GM19463 (cell line): ENCODE measurements around the gene SNRPD3.
"Not testable (repeated sequence)": the region's sequence is repeated elsewhere in the genome, so short reads cannot be mapped to it uniquely, and the experiment has no call there.

ENCODE experiments used
- ATAC-seq: cut with Tn5 transposase; IDR thresholded peaks from one replicate; pipeline ENCODE4 v1.9.1; 2021; ENCODE audit warnings: mild to moderate bottlenecking, moderate library complexity; ENCODE audit not compliant: unreplicated experiment

The SNRPD3 gene

DNA sequence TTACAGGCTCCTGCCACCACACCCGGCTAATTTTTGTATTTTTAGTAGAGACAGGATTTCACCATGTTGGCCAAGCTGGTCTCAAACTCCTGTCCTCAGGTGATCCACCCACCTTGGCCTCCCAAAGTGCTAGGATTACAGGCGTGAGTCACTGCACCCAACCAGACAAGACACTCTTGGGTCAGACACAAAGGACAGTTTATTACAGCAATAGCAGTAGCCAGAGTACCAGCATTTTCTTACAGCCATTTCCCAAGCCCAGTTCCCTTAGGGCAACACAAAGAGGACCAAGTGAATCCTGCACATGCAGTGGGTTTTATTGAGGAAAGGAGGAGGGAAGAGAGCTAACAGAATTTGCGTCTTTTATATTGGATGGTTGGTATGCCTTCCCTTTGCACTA is 24.8 kb upstream of the SNRPD3 start:
- ATAC-seq, result not testable (repeated sequence)

DNA sequence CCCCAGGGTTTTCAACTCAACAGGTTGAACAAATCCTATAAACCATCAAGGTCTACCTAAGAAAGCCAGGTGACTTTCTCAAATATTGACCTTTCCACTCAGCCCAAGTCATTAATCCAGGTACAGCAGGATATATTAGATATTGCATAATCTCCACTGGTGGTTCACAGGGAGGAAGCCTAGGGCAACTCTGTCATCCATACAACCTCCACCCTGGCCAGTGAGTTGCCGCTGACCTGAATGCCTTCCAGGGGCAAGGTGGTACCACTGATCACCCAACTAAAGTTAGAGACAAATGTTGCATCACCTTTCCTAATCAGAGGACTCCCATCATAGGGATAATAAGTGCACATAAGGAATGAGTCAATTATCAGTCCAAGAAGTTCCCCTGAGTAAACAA is 23.7 kb upstream of the SNRPD3 start:
- ATAC-seq, result no peak

DNA sequence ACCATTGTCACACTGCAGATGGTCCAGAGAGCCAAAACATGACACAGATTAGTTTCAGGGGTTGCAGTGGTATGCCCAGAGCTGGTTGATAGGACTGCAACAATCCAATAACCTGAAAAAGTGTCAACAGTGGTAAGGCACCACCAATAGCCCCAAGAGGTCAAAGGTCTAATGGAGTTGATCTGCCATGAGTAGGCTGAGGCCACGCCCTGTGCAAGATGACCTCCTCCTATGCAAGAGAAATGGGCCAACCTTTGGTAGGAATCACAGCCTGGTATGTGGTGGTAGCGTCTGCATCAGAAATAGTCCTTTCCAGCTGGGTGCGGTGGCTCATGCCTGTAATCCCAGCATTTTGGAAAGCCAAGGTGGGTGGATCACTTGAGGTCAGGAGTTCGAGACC is 20.5 kb upstream of the SNRPD3 start:
- ATAC-seq, result no peak

DNA sequence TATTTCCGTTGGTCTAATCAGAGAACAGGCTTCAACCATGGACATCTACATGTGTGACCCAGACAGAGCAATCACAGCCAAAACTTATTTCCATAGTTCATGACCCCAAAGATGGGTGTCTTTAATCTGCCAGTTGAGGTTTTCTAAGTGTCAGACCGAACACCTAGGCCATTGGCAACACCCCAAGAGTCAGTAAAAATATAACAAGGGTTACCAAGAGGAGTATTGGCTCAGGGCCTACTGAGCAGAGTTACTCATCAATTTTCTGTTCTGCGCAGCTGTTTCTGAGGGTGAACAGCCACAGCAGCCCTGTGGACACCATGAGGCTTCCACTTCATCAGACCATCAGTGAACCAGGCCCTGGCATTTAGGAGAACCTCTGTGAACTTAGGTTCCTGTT is 19.7 kb upstream of the SNRPD3 start:
- ATAC-seq, result no peak

DNA sequence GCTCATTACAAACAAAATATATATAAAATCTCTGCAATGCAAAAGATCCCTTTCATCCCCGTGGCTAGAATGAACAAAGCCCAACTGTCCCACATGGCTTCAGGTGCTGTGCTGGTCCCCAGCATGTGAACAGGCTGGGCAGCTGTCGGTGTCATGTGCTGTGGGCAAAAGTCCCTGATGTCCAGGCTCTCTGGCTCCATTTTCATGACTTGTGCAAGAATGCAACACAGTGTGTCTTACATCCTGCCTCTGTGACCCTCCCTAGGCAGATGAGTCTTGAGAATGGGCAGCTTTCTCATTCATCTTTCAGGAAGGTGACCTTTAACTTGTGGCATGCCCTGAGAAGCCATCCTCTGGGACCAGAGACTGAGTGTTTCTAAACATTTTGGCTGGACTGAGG is 15.3 kb upstream of the SNRPD3 start:
- ATAC-seq, result no peak

DNA sequence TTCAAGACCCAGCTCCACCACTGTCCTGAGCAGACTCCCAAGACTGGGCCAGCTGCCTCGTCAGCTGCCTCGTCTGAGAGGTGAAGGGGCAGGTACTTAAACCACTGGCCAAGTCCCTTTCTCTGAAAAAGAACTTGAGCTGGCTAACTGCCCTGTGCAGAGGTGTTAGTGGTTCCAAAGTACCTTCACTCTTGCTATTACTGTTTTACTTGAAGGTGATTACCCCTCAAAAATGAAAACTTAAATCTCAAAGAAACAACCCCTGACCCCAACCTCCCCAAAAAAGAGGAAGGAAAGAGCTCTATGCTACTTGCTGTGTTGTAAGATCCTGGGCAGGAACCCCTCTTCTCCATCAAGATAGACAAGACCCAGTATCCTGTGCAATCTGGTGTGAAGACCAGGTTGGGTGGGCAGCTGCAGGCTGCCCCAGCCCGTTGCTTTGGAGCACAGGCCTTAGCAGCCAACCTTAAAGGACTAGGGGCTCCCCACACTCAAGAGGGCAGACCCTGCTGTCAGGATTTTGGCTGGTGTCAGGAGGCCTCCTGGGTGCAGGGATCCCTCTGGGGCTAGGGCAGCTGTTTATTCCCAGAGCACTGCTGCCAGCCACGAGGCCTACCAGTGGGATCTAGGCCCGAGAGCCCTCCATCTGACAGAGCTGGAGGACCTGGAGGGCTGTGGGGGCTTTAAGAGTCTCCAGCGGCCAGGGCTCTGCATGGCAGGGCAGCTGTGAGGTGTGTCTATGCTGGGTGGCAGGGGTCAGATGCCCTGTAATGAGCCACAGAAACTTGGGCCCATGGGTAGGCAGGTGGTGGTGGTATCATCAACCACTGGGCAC is 13.9 kb upstream of the SNRPD3 start:
- no peak for ATAC-seq

DNA sequence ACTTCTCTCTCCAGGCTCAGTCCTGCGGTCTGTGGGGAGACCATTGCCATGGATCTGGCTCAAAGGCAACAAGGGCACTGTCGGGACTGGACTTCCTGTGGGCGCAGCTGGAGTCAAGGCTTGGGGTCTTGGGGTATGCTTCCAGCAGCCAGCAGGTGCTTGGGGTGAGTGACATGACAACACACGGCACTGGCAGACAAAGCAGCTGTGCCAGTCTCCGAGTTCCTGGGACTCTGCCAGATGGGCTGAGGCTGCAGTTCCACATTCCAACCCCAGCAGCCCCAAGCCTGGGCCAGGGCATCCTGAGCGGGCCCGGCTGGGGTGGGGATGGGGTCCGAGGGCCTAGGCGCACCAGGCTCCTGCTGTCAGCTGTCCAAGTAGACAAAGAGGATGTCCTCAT is 13.2 kb upstream of the SNRPD3 start:
- no peak for ATAC-seq

DNA sequence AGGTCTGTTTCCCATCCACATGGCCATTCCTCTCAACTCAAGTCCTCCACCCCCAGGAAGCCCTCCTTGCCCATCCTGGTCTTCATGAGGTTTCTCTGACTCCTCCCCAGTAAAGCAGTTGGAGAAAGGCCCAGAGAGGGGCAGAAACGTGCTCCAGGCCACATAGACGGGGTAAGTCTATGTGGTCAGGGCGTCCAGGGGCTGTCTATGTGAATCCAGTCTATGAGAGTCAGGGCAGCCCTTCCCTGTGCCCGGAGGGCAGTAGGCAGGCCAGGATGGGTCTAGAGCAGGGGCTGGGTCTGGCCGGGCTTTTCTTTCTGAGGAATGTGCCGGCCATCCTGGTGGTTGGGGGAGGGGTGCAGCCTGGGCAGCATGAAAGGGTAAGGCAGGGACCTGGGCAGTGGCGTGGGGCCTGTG is 12.6 kb upstream of the SNRPD3 start:
- ATAC-seq, result no peak

DNA sequence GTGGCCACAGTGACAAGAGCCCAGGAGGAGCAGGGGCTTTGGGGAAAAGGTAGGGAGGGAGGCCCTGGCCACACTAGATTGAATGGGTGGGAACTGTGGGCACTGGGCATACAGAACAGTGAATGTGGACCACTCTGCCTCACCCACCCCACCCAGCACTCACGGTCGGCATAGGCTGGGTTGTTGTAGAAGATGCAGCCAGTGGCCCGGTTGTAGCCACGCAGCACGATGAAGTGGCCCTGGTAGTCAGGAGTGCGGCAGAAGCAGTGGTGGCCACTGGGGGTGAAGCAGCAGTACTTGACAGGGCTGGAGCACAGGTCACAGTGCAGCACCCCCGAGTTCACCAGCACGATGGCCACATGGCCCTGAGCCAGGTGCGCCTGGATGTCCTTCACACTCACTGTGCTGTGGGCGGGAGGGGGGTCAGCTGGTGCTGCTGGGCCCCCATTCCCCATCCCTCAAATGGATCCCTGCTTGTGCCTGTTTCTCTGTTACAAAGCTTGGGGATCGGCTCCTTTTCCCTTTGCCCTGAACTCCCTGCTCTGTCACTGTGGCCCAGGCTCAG is 12.0 kb upstream of the SNRPD3 start:
- ATAC-seq, result no peak

DNA sequence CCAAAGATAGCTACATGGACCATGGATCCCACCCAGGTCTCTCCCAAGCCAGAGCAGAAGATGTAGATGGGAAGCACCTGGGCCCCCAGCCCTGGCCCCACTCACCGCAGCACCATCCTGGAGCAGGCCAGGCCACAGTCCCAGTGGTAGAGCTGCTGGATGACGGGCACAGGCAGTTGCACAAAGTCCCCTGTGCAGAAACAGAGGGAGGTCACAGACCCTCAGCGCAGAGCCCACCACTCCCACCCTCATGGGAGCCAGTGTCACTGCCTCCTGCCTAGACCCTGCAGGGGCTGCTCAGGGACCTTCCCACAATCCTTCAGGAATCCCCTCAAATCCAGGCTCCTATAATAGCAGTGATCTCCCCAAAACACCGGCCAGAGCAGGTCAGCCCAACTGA is 7.0 kb upstream of the SNRPD3 start:
- no peak for ATAC-seq

DNA sequence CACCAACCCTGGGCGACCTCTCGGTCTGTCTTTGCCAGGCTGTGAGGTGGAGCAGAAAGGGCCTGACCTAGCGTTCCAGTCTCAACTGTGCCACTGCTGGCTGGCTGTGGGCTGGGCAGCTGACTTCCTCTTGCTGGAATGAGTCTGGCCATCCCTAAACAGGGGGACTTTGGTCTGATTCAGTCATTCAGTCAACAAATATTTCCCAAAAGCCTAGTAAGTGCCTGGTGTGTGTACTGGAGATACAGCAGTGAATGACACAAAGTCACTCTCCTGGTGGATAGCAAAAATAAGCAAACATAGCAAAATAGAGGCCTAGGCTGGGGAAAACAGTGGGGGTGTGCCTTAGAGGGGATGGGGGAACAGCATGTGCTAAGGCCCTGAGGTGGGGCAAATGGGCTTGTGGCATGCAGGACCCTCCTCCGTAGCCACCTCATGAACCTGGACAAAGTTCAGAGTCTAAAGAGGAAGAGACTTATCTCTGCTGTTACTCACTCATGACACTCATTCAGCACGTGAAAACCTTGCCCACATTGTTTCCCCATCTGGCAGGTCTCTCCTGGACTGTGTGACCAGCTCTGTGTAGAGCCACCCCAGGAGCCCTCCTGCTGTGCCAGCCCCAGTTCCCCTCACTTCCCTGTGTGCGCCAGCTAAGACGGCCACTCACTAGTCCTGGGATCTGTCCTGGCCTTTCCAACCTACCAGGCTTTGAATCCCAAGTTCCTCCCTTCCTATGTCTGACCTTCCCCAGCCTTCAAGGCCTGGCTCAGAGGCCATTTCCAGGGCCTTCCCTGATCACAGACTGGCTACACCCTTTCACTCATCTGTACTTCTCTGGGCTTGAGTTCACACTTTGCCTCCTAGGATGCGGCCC is 5.5 kb upstream of the SNRPD3 start:
- ATAC-seq, result no peak

DNA sequence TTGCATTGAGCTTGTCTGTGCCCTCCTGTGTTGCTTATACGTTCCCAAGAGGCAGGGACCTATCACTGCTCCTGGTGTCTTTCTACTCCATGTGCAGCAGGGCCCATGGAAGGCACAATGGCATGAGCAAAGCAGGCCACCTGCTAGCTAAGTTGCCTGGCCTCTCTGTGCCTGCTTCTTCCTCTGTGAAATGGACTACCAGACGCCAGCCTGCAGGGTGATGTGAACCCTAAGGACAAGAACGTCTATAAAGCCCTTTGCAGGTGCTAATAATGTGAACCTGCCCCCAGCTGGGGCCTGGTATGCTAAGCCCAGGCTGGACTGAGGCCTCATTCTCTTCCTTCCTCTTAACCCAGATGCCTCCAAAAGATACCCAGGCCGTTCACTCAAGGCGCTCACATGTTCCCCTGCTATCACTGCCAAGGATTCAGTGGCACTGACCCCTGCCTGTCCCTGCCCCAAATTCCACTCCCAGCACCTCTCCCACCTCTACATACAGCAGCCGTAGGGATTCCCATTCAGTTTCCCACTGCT is 4.8 kb upstream of the SNRPD3 start:
- no peak for ATAC-seq

DNA sequence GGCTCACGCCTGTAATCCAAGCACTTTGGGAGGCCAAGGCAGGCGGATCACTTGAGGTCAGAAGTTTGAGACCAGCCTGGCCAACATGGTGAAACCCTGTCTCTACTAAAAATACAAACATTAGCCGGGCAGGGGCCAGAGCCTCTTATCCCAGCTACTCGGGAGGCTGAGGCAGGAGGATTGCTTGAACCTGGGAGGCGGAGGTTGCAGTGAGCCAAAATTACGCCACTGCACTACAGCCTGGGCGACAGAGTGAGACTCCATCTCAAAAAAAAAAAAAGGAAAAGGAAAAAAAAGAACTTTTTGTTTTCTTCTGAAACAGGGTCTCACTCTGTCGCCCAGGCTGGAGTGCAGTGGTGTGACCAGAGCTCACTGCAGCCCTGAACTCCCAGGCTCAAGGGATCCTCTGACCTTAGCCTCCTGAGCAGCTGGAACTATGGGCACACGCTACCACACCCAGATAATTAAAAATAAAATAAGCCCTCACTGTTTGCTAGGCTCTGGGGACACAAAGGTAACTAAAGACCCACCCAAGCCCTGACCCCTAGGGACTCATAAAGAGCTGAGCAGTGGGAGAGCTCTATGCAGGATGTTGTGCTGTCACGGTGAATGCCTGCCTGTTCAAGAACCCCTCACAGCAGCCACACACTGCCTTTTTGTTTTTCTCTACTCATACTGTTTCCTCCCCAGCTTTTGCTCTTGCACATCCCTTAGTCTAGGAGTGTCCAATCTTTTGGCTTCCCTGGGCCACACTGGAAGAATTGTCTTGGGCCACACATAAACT is 3.1 kb upstream of the SNRPD3 start:
- ATAC-seq, result not testable (repeated sequence)

DNA sequence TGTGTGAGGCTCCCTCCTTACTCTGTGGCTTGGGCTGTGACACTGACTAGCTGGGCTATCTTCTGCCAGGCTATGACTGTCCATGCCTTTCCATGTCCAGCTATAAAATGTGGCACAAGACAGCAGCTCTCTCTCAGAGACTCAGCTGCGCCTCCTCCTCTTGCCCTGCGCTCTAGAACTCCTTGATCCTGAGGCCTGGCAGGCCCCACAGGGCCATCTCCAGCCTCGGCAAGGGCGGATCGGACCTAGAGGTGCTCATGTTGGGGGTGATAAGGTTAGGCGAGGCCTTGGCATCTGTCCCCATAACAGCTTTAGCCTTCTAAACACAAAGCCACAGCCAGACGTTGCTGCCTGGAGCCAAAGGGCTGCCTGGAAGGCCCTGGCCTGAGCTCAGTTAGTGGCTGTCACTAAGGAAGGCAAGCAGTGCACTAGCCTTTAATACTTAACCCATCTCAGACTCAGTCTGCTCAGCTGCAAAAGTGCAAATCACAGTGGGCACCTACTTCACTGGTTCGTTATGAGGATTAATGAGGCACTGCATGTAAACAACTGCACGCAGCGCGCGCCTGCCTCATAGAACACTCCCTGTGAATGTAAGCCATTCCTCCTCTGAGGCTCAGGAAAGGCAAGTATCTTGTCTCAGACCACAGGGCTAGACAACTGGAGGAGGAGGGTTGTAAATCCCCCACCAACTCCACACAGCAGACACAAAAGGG is 2.0 kb upstream of the SNRPD3 start:
- no peak for ATAC-seq

DNA sequence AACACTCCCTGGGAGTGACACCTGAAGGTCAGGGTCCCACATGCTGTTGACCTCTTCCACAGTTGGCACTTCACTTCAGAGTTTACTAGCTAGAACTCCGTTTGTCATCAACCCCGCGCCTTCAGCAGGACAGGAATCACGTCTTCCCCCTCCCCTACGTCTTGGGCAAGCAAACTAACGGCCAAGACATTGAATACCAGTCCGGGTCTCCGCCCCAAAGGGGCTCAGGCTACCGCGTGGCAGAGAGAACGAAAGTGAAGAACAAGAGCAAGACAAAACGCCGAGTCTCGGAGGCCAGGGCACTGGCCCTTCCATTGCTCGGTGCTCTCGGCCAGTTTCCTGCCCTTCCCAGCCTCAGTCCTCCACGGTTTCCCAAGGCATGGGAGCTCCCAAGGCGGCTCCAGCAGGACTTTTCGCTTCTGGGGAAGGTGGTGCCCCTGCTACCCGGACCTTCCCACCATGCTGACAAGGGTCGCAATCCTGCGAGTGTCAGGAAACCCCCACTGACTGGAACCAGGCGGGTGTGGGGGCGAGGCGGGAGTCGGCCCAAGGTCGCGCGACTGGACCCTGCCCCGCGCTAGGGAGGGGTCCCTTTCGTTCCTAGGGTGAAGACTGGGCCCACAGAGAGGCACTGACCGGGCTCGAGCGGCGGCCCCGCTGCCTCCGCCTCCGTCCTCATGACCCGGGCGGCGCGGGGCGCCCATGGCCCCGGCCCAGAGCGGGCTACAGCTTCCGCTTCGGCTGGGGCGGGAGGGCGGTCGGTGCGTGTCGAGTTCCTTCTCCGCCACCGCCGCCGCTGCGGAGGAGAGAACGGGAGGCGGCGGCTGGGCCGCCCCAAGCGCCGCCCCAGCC is 1.3 kb upstream of the SNRPD3 start, which contains the start of gene GUCD1:
TSS of gene GUCD1 (minus strand) at position 826 of the 852 bp plus-strand sequence. CDS start at position 679, 147 bp downstream.
- ATAC-seq, result no peak

DNA sequence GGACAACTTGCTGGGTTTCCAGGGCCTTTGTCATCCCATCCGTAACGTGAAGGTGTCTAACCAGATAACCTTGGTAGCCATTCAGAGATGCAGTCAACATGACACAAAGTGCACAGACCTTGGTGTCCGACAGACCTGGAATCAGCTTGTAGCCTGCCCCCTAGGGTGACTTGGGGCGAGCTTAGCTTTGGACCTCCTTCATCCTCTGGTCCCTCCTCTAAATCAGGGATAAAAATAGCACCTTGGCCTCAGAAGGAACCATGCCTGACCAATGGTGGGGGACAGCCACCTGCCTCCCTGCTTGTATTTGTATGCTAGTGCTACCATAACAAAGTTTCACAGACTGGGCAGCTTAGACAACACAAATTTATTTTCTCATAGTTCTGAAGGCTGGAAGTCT is 3.7 kb downstream of the SNRPD3 start:
- ATAC-seq, result no peak

DNA sequence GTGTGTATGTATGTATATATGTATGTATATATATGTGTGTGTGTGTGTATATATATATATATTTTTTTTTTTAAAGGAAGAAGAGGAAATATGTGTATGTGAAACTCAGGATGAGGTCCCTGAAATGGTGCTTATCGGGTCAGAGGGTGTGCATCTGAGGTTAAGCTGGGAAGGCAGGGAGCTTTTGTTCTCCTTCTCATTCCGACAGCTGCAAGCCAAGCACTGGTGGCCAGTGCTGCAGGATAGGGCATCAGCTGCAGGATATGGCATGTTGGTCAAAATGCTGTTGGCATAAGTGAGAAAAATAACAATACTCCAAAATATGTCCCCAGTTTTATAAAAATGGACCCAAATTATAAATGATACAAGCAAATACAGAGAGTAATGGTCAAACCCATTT is 7.4 kb downstream of the SNRPD3 start:
- no peak for ATAC-seq

DNA sequence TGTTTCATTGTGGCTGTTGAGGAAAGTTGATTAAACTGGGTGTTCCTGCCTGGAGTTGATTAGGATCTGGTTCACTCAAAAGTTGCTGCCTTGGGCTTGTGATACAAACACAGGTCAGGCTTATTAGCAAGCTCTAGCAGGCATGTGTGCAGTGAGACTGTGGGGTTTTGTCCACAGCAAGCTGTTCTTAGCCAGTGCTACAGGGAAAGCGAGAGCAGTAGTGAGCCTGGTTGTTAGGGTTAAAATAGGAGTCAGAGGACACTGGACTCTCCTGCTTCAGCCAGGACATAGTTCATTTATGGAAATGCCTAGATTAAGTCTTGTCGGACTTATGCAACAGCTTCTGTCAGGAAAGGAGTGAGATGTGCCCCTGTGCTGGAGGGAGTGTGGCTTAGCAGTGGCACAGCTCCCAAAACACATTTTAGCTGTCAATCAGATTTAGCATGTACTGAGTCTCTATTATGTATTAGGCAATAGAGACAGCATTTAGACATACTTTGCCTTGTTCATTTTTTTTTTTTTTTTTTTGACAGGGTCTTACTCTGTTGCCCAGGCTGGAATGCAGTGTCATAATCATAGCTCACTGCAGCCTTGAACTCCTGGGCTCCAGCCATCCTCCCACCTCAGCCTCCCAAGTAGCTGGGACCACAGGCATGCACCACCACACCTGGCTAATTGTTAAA is 8.7 kb downstream of the SNRPD3 start:
- no peak for ATAC-seq
